HT-29 (cell line): ENCODE measurements around the gene TAB2. TPM values are rescaled to one million over a fixed set of nuclear protein-coding genes. Genes with fewer than 3 reads are reported as not detected.

Source experiments
- DNase-seq: peaks from one replicate; pipeline ENCODE4 v3.0.0-alpha.2; 2015; ENCODE audit warnings: low spot score
- total RNA-seq: library from RNA; depleted of rRNA; stranded (reverse); fragments of >200 nt; shearing (Covaris generic); gene quantifications from 2 replicates; pipeline ENCODE4 v1.2.3, GENCODE V29; 2014; rRNA removed

TAB2 gene
- 7.9 and 11.7 TPM in 2 replicates for total RNA-seq

DNA sequence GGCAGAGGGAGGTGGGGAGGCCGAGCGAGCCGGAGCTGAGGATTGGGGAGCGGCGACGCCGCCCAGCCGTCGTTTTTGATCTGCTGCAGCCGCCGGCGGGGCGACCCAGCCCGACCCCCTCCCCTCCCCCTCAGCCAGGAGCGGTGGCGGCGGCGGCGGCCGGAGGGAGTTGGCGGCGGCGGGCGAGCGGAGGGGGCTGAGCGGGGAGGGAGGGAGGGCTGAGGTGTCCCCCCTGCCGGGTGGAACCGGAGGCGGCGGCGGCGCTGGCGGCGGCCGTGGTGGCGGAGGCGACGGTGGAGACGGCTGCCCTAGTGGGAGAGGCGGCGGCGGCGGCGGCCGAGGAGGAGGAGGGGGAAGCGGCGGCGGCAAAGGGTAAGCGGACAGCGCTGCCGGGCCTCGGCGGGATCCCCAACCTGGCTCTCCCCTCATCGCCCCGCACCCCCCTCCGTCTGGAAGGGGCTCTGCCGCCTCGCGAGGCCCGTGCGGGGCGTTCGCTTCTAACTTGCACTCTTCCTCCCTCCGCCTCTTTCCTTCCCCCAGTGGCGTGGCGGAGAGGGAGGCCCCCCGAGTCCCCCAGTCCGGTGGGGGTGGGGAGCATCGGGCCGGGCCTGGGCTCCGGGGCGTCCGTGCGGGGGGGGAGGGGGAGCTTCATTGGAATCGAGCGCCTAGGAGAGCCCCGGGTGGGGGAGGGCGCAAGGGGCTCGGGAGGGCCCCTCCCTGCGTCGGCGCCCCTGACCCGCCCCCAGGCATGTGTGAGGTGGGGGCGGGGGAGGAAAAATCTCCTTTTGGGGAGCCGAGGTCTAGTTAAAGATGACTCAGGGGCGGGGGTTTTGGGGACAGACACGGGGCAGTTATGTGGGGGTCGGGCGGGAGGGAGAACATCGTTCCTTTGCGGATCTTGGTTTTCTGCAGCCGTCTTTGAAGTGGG lies at the start of gene TAB2:
Gene TAB2, plus strand, starts transcription at position 69 of the 928 bp plus-strand sequence. CDS start 52,286 bp downstream, outside the sequence.
- peak; percentile 40 for DNase-seq

GRCh38 chr6:149268146-149268545 lies 49.4 kb upstream of the TAB2 start:
- no peak for DNase-seq

- DNase-seq: no peak
Measured at GRCh38 chr6:149268768-149269167, 48.7 kb upstream of the TAB2 start.

DNA sequence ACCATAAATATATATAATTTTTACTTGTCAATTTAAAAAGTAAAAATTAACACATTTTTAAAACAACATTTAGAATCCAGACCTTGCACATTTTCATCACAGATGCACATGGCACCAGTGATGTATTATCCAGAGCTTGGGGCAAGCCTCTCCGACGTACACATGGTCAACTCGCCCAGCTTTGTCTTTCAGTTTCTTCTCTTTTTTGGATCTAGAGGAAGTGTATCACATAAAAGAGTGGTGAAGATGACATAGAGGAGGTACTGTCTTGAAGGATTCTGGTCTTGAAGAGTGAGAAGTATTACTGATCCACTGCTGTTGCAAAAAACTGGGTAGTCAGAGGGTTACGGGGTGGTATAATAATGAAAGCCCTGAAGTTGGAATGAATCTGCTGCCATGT lies 46.9 kb upstream of the TAB2 start:
- DNase-seq: no peak

DNA sequence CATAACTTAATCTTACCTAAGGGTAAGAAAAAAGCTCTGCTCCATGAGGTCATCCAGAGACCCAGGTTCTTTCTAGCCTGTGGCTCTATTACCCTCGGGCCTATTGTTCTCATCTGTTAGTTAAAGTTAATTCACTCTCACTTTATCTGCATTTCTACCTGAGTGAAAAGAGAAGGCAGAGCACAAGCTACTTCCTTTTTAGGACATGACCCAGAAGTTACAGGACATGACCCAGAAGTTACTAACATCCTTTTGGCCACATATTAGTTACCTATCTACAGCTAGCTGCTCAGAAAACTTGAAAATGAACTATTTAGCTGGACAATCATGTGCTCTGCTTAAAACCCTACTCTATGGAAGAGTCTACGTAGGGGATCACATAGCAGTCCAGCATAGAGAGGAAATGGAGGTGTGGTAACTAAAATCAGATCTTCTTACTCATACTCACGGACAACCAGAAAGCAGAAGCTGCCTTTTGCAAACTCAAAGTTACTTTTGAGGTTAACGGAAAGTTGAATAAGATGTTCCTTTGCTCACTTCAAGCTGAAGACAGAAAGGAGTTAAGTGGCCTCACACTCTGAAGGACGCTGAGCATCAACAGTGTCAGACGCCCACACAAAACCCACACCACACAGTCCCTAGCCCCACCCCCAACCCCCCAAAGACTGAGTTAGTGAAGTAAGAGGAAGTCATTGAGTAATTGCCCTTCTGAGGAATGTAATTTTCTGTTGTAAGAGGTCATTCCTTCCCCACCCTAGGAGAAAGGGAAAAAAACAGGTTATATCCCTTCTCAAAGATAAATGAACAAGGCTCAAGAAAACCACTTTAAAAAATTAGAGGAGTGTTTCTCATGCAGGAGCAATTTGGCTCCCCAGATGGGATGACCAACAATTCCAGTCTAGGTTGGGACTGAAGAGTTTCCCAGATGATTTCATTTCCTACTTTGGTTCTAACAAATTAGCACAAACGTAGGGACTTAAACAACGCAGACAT lies 45.9 kb upstream of the TAB2 start:
- no peak for DNase-seq

GRCh38 chr6:149273318-149273717 lies 44.2 kb upstream of the TAB2 start:
- DNase-seq: no peak

DNA sequence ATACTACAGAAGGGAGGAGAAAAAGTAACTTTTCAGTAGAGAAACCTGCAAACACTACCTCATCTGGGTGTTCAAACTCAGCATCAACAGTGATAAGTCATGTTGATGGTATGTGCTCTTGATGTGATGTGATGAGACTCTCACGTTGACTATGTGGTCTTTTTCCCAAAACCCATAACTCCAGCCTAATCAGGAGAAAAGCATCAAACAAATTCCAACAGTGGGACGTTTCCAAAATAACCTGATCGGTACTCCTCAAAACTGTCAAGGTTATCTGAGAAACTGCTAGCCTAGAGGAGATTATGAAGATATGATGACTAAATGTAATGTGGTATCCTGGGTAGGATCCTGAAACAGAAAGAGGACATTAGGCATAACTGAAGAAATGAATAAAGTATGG lies 41.9 kb upstream of the TAB2 start:
- no peak for DNase-seq

- DNase-seq: no peak
Measured at GRCh38 chr6:149277621-149278020, 39.9 kb upstream of the TAB2 start.

DNA sequence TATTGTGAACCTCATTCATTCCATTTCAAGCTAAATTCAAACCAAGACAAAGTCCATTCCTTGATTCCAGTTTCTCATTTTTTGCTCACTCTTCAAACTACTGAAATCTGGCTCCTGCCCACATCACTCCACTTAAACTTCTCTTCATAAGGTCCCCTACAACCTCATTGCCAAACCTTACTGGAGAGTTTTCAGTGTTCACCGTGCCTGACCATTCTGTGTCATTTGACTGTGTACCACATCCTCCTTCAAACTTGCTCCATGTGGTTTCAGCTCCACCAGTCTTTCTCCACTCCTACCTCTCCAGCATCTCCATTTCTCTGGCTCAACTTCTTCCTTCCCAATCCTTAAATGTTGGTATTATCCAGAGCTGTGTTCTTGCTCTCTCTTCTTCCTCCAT lies 38.5 kb upstream of the TAB2 start:
- no peak for DNase-seq

DNA sequence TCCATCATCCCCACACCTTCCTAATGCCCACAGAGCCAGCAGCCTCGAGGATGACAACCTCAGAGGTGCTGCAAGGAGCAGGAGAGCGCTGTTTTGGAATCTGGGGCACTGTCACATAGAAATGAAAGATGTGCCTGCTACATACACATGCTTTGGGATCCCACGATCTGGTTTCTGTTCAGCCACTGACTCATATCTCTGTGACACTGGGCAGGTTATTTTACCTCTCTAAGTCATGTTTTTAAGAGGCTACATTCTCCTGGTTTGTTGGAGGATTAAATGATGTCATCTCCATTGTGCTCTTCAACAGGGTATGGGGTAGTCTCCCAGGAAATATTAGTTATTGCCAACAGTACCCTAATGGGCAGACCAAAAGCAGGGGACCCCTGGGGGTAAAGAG lies 32.6 kb upstream of the TAB2 start:
- DNase-seq: no peak

DNA sequence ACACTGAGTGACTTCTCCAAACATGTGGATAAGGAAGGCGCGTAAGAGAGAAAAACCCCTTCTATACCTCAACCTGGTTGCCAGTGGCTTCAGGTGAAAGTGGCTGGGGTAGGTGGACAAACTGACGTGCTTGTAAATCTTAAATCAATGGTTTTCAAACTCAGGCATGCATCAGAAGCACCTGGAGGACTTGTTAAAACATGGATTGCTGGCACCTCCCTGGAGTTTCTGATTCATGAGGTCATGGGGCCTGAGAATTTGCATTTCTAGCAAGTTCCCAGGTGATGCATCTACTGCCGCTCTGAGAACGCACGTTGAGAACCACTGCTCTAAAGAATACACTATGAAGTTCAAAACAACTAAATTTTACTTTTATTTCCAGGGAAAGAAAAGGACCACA lies 31.9 kb upstream of the TAB2 start:
- no peak for DNase-seq

GRCh38 chr6:149286905-149287304 lies 30.6 kb upstream of the TAB2 start:
- no peak for DNase-seq

DNA sequence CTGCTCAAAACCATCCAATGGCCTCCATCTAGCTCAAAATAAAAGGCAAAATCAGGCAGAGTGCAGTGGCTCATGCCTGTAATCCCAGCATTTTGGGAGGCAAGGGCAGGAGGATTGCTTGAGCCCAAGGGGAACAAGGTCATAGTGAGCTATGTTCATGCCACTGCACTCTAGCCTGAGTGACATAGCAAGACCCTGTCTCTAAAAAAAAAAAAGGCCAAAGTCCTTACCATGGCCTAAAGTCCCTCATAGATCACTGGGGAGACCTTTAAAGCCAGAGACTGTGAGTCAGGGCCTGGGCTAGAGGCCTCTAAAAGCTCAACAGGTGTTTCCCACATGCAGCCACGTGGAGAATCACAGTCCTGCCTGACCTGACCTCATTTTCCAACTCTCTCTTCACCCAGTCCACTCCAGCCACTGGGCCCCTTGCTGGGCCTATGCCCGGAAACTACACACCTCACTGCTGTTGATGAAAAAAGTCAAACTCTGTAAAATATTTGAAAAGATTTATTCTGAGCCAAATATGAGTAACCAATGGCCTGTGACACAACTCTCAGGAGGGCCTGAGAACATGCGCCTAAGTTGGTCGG lies 28.2 kb upstream of the TAB2 start:
- DNase-seq: no peak

GRCh38 chr6:149289966-149290365 lies 27.5 kb upstream of the TAB2 start:
- DNase-seq: no peak

DNA sequence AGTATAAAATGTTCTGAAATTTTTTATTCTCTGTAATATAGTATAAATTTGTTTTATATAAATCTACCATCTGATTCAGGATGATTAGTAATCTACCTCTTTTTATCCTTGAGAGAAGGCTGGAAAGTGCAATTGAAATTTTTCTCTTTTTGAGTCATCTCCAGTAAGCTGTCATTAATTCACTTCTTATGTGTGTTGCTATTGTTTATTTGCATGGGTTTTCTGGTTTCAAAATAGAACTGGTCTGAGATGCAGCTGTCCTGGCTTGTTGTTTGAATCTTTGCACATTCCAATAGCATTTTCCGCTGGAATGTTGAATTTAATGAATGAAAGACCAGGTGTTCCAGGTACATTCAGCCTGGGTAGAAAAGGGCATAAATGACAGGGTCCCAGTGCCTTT lies 24.3 kb upstream of the TAB2 start:
- DNase-seq: no peak

- DNase-seq: no peak
Measured at GRCh38 chr6:149300563-149300962, 16.9 kb upstream of the TAB2 start.

GRCh38 chr6:149302723-149303122 lies 14.8 kb upstream of the TAB2 start:
- DNase-seq: no peak

DNA sequence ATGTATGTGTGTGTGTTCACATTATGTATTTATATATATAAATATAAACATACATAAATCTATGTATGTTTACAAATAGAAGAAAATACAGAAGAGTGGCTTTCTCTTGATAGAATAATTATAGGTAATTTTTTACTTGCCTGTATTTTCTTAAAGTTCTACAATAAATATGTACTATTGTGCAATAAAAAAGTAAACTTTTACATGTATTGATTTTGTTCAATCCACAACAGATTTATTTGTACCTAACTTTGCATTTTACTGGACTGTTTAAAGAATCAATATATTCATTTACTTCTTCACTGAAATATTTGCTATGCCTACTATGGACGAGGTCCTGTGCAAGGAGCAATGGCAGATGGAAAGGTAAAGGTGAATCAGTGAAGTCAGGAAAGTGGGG lies 14.0 kb upstream of the TAB2 start:
- DNase-seq: no peak

DNA sequence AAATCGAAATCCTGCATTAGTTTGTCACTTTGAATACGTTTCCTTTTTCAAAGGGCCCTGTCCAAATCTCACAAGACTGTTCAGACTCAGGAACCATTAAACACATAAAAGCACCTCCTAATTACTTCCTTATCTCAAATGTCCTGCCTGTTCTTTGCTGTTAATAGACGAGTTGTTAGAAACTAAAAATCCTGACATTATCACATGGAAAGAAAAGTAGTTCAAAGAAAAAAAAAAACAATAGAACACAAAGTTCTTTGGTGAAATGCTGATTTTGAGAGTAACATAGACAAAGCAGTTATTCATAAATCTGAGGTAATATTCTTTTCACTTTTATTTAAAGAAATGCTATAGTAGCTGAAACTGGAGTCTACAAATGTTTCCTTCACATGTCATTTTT lies 12.1 kb upstream of the TAB2 start:
- DNase-seq: no peak

DNA sequence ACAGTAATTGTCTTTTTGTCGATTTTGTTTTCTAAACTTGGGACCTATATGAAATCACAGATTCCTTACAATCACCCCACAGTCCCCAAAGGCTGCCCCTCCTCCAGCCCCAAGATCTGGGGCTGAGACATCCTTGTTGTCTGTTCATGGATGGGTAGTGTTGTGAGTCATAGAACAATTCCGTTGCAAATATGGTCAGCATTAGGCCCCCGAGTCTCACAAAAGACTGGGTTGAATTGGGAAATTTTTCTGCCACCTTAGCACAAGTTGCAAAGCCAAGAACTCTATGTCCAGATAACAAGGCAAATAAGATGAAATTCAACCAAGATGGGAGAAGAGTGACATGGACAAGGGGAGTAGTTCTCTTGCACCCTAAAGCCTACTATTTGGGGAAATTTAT lies 10.5 kb upstream of the TAB2 start:
- DNase-seq: no peak

GRCh38 chr6:149311293-149311692 lies 6.2 kb upstream of the TAB2 start:
- no peak for DNase-seq

DNA sequence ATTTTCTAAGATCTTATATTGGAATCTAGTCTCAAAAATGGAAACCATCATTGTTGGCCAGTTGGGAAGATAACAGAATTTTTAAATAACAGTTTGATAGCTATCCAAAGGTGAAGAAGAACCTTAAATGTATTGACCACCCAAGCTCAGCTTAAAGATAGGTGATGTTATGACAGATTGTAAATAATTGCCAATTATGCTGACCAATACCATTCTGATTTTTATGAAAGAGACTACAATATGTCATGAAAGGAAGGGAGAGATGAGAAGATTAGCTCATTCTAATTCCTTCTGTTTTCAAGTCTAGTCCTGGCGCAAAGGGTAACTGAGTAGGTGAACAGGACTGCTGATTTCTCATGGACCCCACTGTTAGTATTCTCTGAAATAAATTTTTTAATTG lies 5.7 kb upstream of the TAB2 start:
- DNase-seq: no peak
